GM12878 (cell line): ENCODE measurements around the gene THAP4. TPM values are rescaled to one million over a fixed set of nuclear protein-coding genes. Genes with fewer than 3 reads are reported as not detected.

Source experiments
- ATAC-seq: fragments of 200-7000 bp; cut with Tn5 transposase; 3 replicates; pipeline ENCODE4 v1.9.1; 2020; ENCODE audit warnings: mild to moderate bottlenecking, moderate library complexity
- BruUV-seq: library from RNA; stranded (reverse); fragments of 400-500 nt; replicated peaks from 2 replicates; lab custom pipeline; 2021; lab: Mats Ljungman, UMichigan
- CTCF ChIA-PET: fragments of 300-600 bp; sonication (Branson Sonifier 250); formaldehyde crosslinking; extraction: SDS; loops from one replicate; lab custom pipeline; 2021; ENCODE audit warnings: inconsistent platforms; lab: Yijun Ruan, JAX
- POLR2A ChIA-PET: fragments of 350-600 bp; formaldehyde crosslinking; extraction: SDS; loops from one replicate; lab custom pipeline; 2021; ENCODE audit warnings: inconsistent platforms; lab: Charles Lee
- RAD21 ChIA-PET: fragments of 300-600 bp; sonication (Branson Sonifier 250); formaldehyde crosslinking; loops from one replicate; lab custom pipeline; 2023; ENCODE audit warnings: antibody characterized with exemption; ENCODE audit not compliant: unreplicated experiment; lab: Charles Lee
- SMC1A ChIA-PET: fragments of 300-600 bp; sonication (Branson Sonifier 250); formaldehyde crosslinking; loops from one replicate; lab custom pipeline; 2023; ENCODE audit not compliant: unreplicated experiment, uncharacterized antibody; lab: Charles Lee
- DNase-seq: peaks from one replicate; pipeline ENCODE4 v3.0.0-alpha.2; 2011; ENCODE audit warnings: low read depth, low spot score
- FAIRE-seq: peaks from 3 replicates; lab custom pipeline; 2011; peaks lifted over from hg19 to GRCh38; lab: Jason Lieb, UNC
- H2AFZ ChIP-seq: 2 replicates; pipeline ENCODE4 v1.6.0; 2011; ENCODE audit warnings: low read depth, low read length, control low read depth; ENCODE audit not compliant: control insufficient read depth
- H3K27ac ChIP-seq: 2 replicates; pipeline ENCODE4 v1.5.1; 2011; ENCODE audit warnings: control low read depth; ENCODE audit not compliant: control insufficient read depth, insufficient read depth
- H3K27me3 ChIP-seq, 2 experiments: replicated peaks in 1 of 2; 2 replicates each; pipeline versions ENCODE4 v1.6.0 to v1.6.1; 2011; ENCODE audit warnings: low read length in 1 of 2; ENCODE audit not compliant: control insufficient read depth in 2 of 2, insufficient read depth in 2 of 2
- H3K36me3 ChIP-seq, 2 experiments: 2 replicates each; pipeline ENCODE4 v1.5.1; 2011; ENCODE audit warnings: low read length in 1 of 2; ENCODE audit not compliant: control insufficient read depth in 2 of 2, insufficient read depth in 2 of 2
- H3K4me1 ChIP-seq: 2 replicates; pipeline ENCODE4 v1.6.1; 2011; ENCODE audit warnings: mild to moderate bottlenecking, low read length, moderate library complexity, mixed read lengths; ENCODE audit not compliant: control insufficient read depth, insufficient read depth
- H3K4me2 ChIP-seq: 2 replicates; pipeline ENCODE4 v1.6.0; 2011; ENCODE audit warnings: control low read depth; ENCODE audit not compliant: control insufficient read depth, insufficient read depth
- H3K4me3 ChIP-seq: fragments of 200-600 bp; sonication (generic); 2 replicates; pipeline ENCODE4 v1.5.1; 2016
- H3K79me2 ChIP-seq: 2 replicates; pipeline ENCODE4 v1.6.0; 2011; ENCODE audit warnings: low read length; ENCODE audit not compliant: control insufficient read depth, insufficient read depth
- H3K9ac ChIP-seq: 2 replicates; pipeline ENCODE4 v1.8.0; 2011; ENCODE audit warnings: low read length, control low read depth, mixed read lengths; ENCODE audit not compliant: control insufficient read depth, insufficient read depth
- H3K9me3 ChIP-seq: replicated peaks from 3 replicates; pipeline ENCODE4 v1.5.1; 2011; ENCODE audit warnings: mild to moderate bottlenecking, low read length; ENCODE audit not compliant: control insufficient read depth, insufficient read depth
- H4K20me1 ChIP-seq: 2 replicates; pipeline ENCODE4 v1.6.0; 2011; ENCODE audit not compliant: control insufficient read depth, insufficient read depth
- HCFC1 ChIP-seq: fragments of 150-350 bp; IDR thresholded peaks from 2 replicates; pipeline ENCODE4 v1.6.1; 2014; ENCODE audit warnings: low read length
- HDGF ChIP-seq: fragments of 450-650 bp; IDR thresholded peaks from 2 replicates; pipeline ENCODE4 v1.6.1; 2016; ENCODE audit warnings: antibody characterized with exemption
- LARP7 ChIP-seq: fragments of 450-650 bp; IDR thresholded peaks from 2 replicates; pipeline ENCODE4 v1.6.1; 2017; ENCODE audit warnings: mild to moderate bottlenecking
- MEF2B ChIP-seq: fragments of 450-650 bp; IDR thresholded peaks from 2 replicates; pipeline ENCODE4 v1.6.1; 2018; ENCODE audit warnings: mild to moderate bottlenecking, moderate library complexity; ENCODE audit not compliant: partially characterized antibody, poor library complexity, severe bottlenecking
- NBN ChIP-seq: fragments of 450-650 bp; IDR thresholded peaks from 2 replicates; pipeline ENCODE4 v1.6.1; 2016
- NR2C1 ChIP-seq: fragments of 450-650 bp; IDR thresholded peaks from 2 replicates; pipeline ENCODE4 v1.6.1; 2017; ENCODE audit warnings: antibody characterized with exemption, mild to moderate bottlenecking, moderate library complexity
- NR2C2 ChIP-seq: IDR thresholded peaks from 2 replicates; pipeline ENCODE4 v1.6.1; 2011; ENCODE audit warnings: borderline replicate concordance, low read depth; ENCODE audit not compliant: control insufficient read depth, insufficient read length
- POLR2AphosphoS2 ChIP-seq: IDR thresholded peaks from 2 replicates; pipeline ENCODE4 v1.6.1; 2011; ENCODE audit warnings: low read depth, mild to moderate bottlenecking, low read length, improper control_type of control experiment, moderate library complexity
- POU2F2 ChIP-seq: IDR thresholded peaks from 3 replicates; pipeline ENCODE4 v1.6.1; 2011; ENCODE audit warnings: low read depth, mild to moderate bottlenecking, low read length, borderline replicate concordance
- SP1 ChIP-seq: IDR thresholded peaks from one replicate; pipeline ENCODE4 v1.6.1; 2011; ENCODE audit warnings: low read depth, low read length
- YY1 ChIP-seq: IDR thresholded peaks from 2 replicates; pipeline ENCODE4 v1.6.1; 2011; ENCODE audit warnings: low read depth, mild to moderate bottlenecking, low read length
- WGBS: methylation state at CpG from one replicate; pipeline ENCODE4 v1.1.6; 2016; ENCODE audit warnings: low lambda C conversion rate; ENCODE audit not compliant: insufficient replicate concordance, insufficient coverage; ENCODE audit errors: missing lambda C conversion rate; 5-methylcytosine and 5-hydroxymethylcytosine counted together
- in situ Hi-C: fragments of 300-500 bp; cut with MboI; formaldehyde crosslinking; loops from 9 replicates; pipeline ENCODE4 v1.14.3; 2018; ENCODE audit warnings: mixed read lengths
- intact Hi-C: fragments of 100-400 bp; cut with micrococcal nuclease; formaldehyde crosslinking; loops from one replicate; pipeline ENCODE4 v1.14.2; 2022; ENCODE audit not compliant: unreplicated experiment
- polyA plus RNA-seq, 11 experiments: library from polyadenylated mRNA; depleted of rRNA in 4 of 11; unstranded in 6 of 11; stranded (reverse) in 5 of 11; fragments of >200 nt; fragmentation: Nextera tagmentation in 4 of 11; fragmentation: Illumina TruSeq in 1 of 11; extraction: Ambion mirVana in 4 of 11; extraction: Trizol in 1 of 11; gene quantifications; 1 replicate in 1 of 11; 2 replicates in 10 of 11; pipeline versions ENCODE4 v1.2.1 to v1.2.3, GENCODE V29; 2011 to 2016; ENCODE audit warnings: inconsistent platforms in 2 of 11, missing spikeins in 2 of 11, low read depth in 1 of 11
- total RNA-seq, 4 experiments: library from RNA; depleted of rRNA in 3 of 4; stranded (reverse); fragments of >200 nt in 3 of 4; fragmentation: Illumina TruSeq in 1 of 4; extraction: Trizol in 1 of 4; gene quantifications; 2 replicates each; pipeline versions ENCODE4 v1.2.1 to v1.2.3, GENCODE V29; 2013 to 2021
- TF ChIP-seq, protein P1 (sequence below): fragments of 450-650 bp; IDR thresholded peaks from 2 replicates; pipeline ENCODE4 v1.6.1; 2017; ENCODE audit warnings: mild to moderate bottlenecking, low read depth, inconsistent platforms; ENCODE audit not compliant: poor library complexity, severe bottlenecking
- TF ChIP-seq, protein P2 (sequence below): fragments of 450-650 bp; IDR thresholded peaks from 2 replicates; pipeline ENCODE4 v1.6.1; 2016; ENCODE audit warnings: mild to moderate bottlenecking, moderate library complexity, borderline replicate concordance
- TF ChIP-seq, protein P3 (sequence below): fragments of 450-650 bp; IDR thresholded peaks from 2 replicates; pipeline ENCODE4 v1.6.1; 2018; ENCODE audit warnings: mild to moderate bottlenecking, low read depth, moderate library complexity; ENCODE audit not compliant: partially characterized antibody

THAP4 gene
- total and polyA plus RNA-seq, 10 of the 15 experiments (the other 5 are each of a cell fraction or from before 2014, with no cell fraction given): 12.9 to 67.7 (median 44.5) TPM

DNA sequence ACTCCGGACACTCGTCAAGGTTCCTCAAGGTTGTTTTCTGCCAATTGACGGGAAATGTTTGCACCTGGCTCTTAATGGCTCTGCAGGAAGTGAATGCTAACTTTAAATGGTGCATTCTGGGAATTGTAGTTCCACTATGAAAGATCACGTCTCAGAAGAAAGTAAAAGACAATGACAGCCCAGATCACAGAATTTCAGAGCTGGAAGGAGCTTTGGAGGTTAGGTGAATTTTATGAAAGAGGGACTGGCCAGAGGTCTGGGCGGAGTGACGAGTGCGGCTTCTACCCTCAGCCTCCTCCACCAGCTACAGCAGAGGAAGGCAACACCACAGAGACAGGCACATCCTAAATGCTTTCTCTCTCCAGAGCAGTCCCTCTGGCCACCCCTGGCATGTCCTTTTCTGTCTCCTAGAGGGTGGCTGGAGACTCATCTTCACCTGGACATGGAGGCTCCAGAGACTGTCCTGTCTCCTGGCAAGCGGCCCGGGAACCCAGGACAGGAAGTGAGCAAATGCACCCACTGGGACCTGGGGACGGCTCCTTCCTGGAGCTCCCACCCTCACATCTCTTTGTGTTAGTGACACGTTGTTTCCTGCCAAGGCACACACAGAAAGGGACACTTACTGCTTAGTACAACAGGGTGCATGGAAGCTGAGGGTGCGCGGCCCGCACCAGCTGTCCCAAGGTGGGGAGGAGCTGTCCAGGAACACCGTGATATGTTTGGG, 19.4 kb downstream of the THAP4 start:
- H3K4me2 ChIP-seq: peak overlapping the region; percentile 95
- peak; percentile 89 for ATAC-seq
- BruUV-seq: no TSS peak
- TF ChIP-seq NR2C2: no peak
- TF ChIP-seq, protein P1, sequence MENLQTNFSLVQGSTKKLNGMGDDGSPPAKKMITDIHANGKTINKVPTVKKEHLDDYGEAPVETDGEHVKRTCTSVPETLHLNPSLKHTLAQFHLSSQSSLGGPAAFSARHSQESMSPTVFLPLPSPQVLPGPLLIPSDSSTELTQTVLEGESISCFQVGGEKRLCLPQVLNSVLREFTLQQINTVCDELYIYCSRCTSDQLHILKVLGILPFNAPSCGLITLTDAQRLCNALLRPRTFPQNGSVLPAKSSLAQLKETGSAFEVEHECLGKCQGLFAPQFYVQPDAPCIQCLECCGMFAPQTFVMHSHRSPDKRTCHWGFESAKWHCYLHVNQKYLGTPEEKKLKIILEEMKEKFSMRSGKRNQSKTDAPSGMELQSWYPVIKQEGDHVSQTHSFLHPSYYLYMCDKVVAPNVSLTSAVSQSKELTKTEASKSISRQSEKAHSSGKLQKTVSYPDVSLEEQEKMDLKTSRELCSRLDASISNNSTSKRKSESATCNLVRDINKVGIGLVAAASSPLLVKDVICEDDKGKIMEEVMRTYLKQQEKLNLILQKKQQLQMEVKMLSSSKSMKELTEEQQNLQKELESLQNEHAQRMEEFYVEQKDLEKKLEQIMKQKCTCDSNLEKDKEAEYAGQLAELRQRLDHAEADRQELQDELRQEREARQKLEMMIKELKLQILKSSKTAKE: no peak
- peak; percentile 86 for TF ChIP-seq YY1
- peak; percentile 93 for TF ChIP-seq NR2C1
- no peak for TF ChIP-seq POU2F2
- TF ChIP-seq, protein P2, sequence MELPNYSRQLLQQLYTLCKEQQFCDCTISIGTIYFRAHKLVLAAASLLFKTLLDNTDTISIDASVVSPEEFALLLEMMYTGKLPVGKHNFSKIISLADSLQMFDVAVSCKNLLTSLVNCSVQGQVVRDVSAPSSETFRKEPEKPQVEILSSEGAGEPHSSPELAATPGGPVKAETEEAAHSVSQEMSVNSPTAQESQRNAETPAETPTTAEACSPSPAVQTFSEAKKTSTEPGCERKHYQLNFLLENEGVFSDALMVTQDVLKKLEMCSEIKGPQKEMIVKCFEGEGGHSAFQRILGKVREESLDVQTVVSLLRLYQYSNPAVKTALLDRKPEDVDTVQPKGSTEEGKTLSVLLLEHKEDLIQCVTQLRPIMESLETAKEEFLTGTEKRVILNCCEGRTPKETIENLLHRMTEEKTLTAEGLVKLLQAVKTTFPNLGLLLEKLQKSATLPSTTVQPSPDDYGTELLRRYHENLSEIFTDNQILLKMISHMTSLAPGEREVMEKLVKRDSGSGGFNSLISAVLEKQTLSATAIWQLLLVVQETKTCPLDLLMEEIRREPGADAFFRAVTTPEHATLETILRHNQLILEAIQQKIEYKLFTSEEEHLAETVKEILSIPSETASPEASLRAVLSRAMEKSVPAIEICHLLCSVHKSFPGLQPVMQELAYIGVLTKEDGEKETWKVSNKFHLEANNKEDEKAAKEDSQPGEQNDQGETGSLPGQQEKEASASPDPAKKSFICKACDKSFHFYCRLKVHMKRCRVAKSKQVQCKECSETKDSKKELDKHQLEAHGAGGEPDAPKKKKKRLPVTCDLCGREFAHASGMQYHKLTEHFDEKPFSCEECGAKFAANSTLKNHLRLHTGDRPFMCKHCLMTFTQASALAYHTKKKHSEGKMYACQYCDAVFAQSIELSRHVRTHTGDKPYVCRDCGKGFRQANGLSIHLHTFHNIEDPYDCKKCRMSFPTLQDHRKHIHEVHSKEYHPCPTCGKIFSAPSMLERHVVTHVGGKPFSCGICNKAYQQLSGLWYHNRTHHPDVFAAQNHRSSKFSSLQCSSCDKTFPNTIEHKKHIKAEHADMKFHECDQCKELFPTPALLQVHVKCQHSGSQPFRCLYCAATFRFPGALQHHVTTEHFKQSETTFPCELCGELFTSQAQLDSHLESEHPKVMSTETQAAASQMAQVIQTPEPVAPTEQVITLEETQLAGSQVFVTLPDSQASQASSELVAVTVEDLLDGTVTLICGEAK: peak; percentile 86
- peak; percentile 29 for TF ChIP-seq MEF2B
- TF ChIP-seq, protein P3, sequence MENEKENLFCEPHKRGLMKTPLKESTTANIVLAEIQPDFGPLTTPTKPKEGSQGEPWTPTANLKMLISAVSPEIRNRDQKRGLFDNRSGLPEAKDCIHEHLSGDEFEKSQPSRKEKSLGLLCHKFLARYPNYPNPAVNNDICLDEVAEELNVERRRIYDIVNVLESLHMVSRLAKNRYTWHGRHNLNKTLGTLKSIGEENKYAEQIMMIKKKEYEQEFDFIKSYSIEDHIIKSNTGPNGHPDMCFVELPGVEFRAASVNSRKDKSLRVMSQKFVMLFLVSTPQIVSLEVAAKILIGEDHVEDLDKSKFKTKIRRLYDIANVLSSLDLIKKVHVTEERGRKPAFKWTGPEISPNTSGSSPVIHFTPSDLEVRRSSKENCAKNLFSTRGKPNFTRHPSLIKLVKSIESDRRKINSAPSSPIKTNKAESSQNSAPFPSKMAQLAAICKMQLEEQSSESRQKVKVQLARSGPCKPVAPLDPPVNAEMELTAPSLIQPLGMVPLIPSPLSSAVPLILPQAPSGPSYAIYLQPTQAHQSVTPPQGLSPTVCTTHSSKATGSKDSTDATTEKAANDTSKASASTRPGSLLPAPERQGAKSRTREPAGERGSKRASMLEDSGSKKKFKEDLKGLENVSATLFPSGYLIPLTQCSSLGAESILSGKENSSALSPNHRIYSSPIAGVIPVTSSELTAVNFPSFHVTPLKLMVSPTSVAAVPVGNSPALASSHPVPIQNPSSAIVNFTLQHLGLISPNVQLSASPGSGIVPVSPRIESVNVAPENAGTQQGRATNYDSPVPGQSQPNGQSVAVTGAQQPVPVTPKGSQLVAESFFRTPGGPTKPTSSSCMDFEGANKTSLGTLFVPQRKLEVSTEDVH: no peak
- 0 out of 2 replicates have a peak, but pooled peaks have one; percentile 41 for TF ChIP-seq HDGF
- TF ChIP-seq POLR2AphosphoS2: no peak
- TF ChIP-seq HCFC1: peak; percentile 80
- 0 out of 2 replicates have a peak, but pooled peaks have one; percentile 33 for TF ChIP-seq NBN
- TF ChIP-seq LARP7: no peak
- no peak for TF ChIP-seq SP1

More for the DNA sequence above, 19.4 kb downstream of the THAP4 start:
- peak; percentile 88 for FAIRE-seq
- in situ Hi-C loops (no loop called here), intact Hi-C loops (loop anchor here (10.0 kb wide), 1 partner anchor 263 kb away; the partner anchor contains the start of gene FARP2)
- peak overlapping the region; percentile 94 for H2AFZ ChIP-seq
- peaks cover 2 to 6% of the 10 kb centered on the region in 2 experiments for H3K36me3 ChIP-seq
- H3K27me3 ChIP-seq: no peaks in the 10 kb centered on the region
- H3K27ac ChIP-seq: peak overlapping the region; percentile 77
- peaks cover 29% of the 10 kb centered on the region for H3K79me2 ChIP-seq
- no peaks in the 10 kb centered on the region for H3K9me3 ChIP-seq
- peak overlapping the region; percentile 64 for H3K4me3 ChIP-seq
- POLR2A ChIA-PET: interaction anchor here (1.0 to 1.5 kb wide), 2 partner anchors 9 to 13 kb away, joined by 3 to 10 read pairs; no protein-coding TSS in a partner anchor
- peak overlapping the region; percentile 70 for H3K9ac ChIP-seq
- H4K20me1 ChIP-seq: no peaks in the 10 kb centered on the region
- RAD21 ChIA-PET: interaction anchor here (0.7 to 1.0 kb wide), 2 partner anchors 69 to 399 kb away, joined by 3 read pairs; partner anchors contain the start of gene DTYMK
- DNase-seq: peak; percentile 35
- peaks cover 9% of the 10 kb centered on the region for H3K4me1 ChIP-seq
- CTCF ChIA-PET: interaction anchor here (1.7 to 2.0 kb wide), 2 partner anchors 8 to 261 kb away, joined by 5 to 7 read pairs; no protein-coding TSS in a partner anchor
- SMC1A ChIA-PET: interaction anchor here (0.6 to 1.5 kb wide), 4 partner anchors 16 to 259 kb away, joined by 3 to 5 read pairs (median 3); partner anchors contain the start of gene ATG4B
- 21% methylated on average over 15 of the region's 15 CpGs for WGBS
